Measurements from ENCODE around the gene PPIG.

DNA sequence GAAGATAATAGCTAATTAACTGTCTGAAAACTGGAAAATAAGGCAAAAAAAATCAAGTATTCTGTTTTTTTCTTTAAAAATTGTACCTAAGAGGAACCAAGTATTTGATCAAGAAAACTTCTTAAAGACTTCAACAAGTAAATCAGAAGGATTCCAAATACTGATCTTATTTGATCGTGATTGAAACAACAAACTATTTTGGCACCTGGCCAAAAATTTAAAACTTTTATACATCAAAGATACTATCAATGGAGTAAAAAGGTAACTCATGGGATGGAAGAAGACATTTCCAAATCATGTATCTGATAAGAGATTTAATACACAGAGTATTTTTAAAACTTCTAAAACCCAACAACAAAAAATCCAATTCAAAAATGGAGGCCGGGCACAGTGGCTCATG is 63.3 kb downstream of the PPIG start:
- no peak for TF ChIP-seq CTCF (IDR thresholded peaks at IDR 0.05)
- TF ChIP-seq POLR2A (IDR thresholded peaks at IDR 0.05): no peak
